Measurements from ENCODE around the gene SOHLH1.

Gene SOHLH1

DNA sequence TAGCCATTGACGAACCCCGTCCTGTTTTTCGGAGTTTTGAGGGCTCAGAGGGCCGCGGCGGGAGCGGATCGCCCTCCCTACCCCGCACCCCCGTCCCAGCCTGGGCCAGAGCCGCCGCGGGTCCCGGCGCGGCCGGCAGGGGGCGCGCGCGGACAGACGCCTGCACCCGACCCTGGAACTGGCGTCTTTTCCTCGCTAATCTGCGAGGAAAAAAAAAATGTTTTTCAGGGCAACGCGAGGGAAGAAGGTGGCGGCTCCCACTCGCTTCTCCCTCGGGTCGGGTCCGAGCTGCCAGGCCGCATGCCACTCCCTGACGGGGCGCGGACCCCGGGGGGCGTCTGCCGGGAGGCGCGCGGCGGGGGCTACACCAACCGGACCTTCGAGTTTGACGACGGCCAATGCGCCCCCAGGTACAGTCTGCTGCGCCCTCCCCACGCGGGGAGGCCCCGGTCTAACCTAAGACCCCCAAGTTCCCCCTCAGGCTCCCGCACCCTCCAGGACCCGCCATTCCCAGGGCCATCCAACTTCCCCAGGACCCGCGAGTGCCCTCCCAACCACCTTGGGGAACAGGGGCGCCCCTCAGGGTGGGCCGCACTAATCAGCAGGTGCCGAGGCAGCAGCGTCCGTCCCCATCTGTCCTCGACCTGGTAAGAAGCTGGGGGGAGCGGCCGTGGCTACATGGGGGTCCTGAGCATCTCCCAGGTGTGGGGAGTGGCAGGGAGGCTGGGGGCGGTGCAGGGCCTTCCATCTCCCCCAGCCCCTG lies 2.9 kb upstream of the SOHLH1 start, which contains the start of gene KCNT1:
Gene KCNT1, plus strand, starts transcription at position 227 of the 763 bp plus-strand sequence. Its CDS starts 74 bp downstream, at position 301.
- DNase-seq (ENCODE audit: low read depth), result peak; percentile 53

- peak; percentile 1 for DNase-seq (ENCODE audit: low read depth)
Observed at GRCh38 chr9:135701067-135701958, 2.0 kb upstream of the SOHLH1 start.

DNA sequence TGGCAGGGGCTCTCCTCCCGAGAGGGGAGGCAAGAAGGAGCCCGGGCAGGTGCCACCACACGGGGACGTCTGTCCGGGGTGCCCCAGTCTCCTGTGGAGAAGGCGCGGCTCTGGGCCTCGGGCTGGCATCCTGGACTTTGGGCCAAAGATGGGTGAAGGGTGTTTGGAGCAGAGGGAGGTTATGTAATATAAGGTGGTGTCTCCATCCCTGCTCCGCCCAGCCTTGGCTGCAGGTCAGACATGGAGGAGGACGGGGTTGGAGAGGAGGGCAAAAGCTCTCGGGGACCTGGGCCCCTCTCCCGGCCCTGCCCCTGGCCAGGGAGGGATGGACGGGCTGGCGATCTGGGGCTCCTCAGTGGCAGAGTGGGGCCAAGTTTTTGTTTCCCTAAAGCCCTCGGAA lies 1.2 kb upstream of the SOHLH1 start:
- no peak for DNase-seq (ENCODE audit: low read depth)

DNA sequence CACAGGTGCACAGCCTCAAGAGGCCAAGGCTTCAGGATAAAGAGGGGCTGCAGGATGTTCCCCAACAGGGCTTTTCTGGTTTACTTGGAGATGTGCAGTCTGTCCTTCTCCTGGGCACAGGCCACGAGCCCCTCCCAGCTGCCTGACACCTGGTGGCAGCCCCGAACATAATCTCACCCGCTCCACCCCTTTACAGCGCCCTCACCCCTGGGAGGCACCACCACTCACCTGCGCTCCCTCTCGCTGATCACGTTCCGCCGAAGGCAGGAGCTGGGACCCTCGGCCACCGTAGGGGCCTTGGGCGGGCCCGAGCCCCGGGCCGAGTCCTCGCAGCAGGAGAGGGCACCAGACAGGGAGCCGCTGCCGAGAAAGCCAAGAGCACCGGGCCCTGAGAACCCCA lies 514 bp downstream of the SOHLH1 start:
- DNase-seq (ENCODE audit: low read depth), result no peak

GRCh38 chr9:135698236-135698635 lies 1.0 kb downstream of the SOHLH1 start:
- DNase-seq (ENCODE audit: low read depth), result no peak

DNA sequence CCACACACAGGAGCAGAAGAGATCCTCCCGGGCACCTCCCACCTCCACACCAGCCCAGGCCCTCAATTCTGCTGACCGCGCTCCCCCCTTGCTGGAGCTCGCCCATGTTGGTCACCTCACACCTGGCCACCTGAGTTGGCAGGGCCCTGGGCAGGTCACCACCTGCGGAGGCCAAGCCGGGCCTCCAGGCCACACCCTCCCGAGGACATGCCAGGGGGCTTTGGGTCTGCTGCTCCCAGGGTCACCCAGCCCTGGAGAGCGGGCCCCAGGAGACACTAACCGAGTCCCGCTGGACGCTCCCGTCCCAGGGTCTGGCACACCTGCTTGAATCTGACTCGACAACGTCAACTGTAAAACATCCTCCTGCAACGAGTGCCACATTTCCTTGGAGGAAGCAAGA lies 2.1 kb downstream of the SOHLH1 start:
- DNase-seq (ENCODE audit: low read depth), result no peak

- DNase-seq (ENCODE audit: low read depth), result no peak
Observed at GRCh38 chr9:135696446-135696845, 2.8 kb downstream of the SOHLH1 start.

DNA sequence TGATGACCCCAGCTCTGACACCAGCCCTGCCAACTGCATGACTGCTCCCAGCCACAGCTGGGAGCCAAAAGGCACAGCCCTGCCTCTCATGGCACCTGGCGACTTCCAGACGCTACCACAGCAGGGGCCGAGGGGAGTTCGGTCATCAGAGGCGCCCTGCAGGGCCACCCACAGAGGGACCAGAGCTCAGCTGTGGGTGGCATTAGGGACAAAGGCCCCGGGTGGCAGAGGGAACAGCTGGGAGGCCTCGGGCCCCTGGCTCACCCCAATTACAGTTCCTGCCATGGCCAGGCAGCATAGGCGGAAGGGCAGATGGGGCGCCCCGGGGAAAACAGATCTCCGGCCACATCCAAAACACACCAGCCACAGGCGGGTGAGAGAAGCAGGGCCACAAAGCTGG lies 3.6 kb downstream of the SOHLH1 start:
- DNase-seq (ENCODE audit: low read depth), result no peak

DNA sequence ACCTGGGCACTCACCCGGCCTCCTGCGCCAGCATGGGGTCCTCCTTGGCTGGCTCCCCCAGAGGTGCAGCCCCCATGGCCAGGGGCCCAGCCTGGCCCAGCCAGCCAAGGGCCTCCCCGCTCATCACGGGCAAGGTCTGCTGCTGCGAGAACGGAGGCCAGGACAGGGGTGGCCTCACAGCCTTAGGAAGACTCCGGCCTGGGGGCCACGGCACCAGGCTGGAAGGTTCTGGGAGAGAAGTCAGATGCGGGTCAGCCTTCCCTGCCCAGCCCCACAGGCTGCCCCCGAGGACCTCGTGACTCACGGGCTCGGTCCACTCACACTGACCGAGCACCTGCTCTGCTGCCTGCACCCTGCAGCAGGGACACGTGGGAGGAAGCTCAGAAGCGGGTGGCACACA lies 4.2 kb downstream of the SOHLH1 start:
- DNase-seq (ENCODE audit: low read depth), result no peak

GRCh38 chr9:135694414-135694813 lies 4.9 kb downstream of the SOHLH1 start:
- DNase-seq (ENCODE audit: low read depth), result no peak

GRCh38 chr9:135693771-135694170 lies 5.5 kb downstream of the SOHLH1 start:
- no peak for DNase-seq (ENCODE audit: low read depth)

GRCh38 chr9:135693265-135693664 lies 6.0 kb downstream of the SOHLH1 start:
- DNase-seq (ENCODE audit: low read depth), result no peak

DNA sequence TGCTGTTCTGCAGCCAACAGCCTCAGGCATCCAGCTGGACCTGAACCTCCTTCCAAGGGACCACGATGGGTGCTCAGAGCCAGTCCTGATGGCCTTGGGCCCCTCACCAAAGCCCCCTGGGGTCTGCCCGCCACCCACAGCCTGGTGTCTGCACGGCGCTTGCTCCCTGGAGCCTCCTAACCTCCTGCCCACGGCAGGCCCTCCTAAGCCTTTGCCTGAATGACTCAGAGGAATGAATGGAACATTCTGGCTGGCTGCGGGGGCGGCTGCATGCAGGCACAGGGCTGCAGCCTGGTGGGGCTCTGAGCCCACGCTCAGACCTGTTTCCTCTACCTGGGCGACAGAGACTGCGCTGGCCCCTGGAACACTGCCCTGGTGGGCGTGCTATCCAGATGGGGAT lies 6.9 kb downstream of the SOHLH1 start:
- no peak for DNase-seq (ENCODE audit: low read depth)

- no peak for DNase-seq (ENCODE audit: low read depth)
Observed at GRCh38 chr9:135690836-135691570, 8.3 kb downstream of the SOHLH1 start.

- no peak for DNase-seq (ENCODE audit: low read depth)
Observed at GRCh38 chr9:135689011-135689410, 10.3 kb downstream of the SOHLH1 start.

DNA sequence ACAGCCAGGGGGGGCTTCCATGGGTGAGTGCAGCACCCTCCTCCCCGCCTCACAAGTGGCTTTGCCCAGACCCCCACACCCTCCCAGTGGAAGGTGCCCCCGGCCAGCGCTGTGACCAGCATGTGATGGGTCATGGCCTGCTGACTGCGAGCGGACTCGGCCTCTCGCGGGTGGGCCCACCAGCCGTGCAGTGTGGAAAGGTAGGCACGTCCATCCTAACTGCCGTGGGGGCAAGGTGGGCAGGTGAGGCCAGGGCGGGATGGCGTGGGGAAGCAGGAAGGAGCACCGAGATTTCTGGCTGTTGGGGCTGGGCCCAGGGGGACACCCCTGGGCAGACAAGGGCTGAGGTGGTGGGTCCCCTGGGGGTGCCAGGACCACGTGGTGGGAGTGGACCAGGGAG lies 12.1 kb downstream of the SOHLH1 start:
- no peak for DNase-seq (ENCODE audit: low read depth)

DNA sequence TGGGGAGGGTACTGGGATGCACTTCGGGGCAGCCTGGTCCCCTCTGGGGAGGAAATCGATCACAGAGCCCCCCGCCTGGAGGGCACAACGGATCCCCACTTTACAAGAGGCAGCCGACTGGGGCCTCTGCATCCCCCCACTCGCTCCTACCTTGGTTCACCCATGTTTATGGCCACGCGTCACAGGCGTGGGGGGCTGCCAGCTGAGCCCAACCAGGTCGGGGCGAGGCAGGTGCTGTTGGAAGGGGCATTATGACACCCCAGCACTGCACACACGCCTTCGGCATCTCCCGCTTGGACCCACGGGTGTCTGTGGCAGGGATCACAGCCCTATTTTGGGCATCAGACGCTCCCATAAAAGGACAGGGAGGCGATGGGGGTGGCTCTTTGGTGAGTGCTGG lies 14.6 kb downstream of the SOHLH1 start:
- DNase-seq (ENCODE audit: low read depth), result no peak

GRCh38 chr9:135683401-135684034 lies 15.8 kb downstream of the SOHLH1 start:
- no peak for DNase-seq (ENCODE audit: low read depth)

DNA sequence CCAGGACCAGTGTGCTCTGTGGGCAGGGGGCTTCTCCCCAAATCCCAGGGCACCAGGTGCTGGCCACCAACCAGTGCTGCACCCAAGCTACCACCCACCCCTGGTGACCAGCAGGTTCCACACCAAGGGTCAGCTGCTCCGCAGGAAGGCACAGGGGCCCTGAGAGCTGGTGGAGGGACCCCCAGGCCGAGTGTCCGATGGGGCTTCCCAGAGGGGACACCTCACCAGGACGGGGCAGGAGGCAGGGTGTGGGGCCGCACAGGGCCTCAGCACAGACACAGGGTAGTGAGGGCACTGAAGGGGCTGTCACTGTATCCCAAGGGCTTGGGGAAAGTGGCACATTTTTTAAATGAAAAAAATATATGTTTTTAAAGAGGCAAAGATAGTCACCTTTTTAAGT lies 18.1 kb downstream of the SOHLH1 start:
- no peak for DNase-seq (ENCODE audit: low read depth)

- DNase-seq (ENCODE audit: low read depth), result no peak
Observed at GRCh38 chr9:135680056-135680455, 19.2 kb downstream of the SOHLH1 start.

DNA sequence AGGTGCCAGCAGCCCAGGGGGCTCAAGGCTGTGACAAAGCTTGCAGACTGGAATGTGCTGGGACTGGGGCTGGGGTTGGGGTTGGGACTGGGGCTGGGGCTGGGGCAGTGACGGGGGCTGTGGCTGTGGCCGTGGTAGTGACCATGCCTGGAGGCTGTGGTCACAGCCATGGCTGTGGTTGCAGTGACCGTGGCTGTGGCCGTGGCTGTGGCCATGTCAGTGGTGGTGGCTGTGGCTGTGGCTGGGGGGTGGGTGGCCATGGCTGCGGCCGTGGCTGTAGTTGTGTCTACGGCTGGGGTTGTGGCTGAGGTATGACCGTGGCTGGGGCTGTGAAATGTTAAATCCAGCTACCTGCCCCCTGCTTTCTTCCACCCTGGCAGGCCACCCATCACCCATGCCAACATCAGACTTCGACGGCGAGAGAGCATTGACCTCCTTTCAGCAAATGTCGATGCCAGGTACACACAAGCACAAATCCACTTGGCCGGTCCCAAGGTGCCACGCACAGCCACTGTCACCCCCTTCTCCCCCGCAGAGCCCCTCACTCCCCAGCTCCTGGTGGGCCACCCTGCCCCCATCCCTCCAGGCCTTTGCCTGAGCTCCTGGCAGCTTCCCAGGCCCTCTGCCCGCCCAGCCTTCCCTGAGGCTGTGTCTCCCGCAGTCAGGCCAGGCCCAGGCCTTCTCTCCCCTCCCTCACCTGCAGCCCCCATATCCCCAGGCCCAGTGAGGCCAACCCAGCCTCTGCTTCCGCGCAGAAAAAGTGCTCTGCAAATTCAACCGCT lies 20.9 kb downstream of the SOHLH1 start:
- DNase-seq (ENCODE audit: low read depth), result no peak

Data from activated T-cell treated with anti-CD3 and anti-CD28 coated beads for 24 hours (primary cell).